ENCODE data around the gene HOXD8.

DNA sequence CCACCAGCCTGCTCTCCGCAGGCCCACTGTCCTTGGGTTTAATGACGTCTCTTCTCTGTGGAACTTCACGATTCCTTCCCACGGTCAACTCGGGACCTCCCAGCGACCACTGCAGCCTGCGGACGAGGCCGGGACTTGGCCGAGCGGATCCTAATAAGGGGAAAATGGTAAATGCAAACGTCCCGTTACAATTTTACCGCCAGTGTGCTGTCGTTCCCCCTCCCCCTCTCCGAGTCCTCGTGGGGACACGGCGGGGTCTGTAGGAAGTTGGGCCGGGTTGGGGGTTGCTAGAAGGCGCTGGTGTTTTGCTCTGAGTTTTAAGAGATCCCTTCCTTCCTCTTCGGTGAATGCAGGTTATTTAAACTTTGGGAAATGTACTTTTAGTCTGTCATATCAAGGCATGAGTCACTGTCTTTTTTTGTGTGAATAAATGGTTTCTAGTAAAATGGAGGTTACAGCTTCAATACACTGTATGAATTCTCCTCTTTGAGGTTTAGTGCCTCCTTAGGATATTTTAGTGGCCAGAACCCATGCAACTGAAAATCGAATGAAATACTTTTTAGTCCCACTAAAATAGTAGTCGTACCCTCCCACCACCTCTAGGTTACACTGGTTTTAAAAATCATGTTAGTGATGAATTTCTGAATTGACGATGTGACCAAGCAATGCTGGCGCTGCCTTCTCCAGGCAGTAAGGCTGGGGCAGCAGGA, 20.2 kb upstream of the HOXD8 start:
- TF ChIP-seq EZH2phosphoT487 (IDR thresholded peaks at IDR 0.05; ENCODE audit: borderline replicate concordance, low read depth) = no peak
- no peak for TF ChIP-seq CHD2 (IDR thresholded peaks at IDR 0.05; ENCODE audit: low read length, partially characterized antibody)
- no peak for TF ChIP-seq YY1 (IDR thresholded peaks at IDR 0.05; ENCODE audit: low read depth)
- no peak for TF ChIP-seq CTCF (IDR thresholded peaks at IDR 0.05)
- TF ChIP-seq, protein P1, sequence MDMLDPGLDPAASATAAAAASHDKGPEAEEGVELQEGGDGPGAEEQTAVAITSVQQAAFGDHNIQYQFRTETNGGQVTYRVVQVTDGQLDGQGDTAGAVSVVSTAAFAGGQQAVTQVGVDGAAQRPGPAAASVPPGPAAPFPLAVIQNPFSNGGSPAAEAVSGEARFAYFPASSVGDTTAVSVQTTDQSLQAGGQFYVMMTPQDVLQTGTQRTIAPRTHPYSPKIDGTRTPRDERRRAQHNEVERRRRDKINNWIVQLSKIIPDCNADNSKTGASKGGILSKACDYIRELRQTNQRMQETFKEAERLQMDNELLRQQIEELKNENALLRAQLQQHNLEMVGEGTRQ (IDR thresholded peaks at IDR 0.05; ENCODE audit: borderline replicate concordance, low read depth, low read length) = no peak
- no peak for TF ChIP-seq JUND (IDR thresholded peaks at IDR 0.05)
- TF ChIP-seq NRF1 (IDR thresholded peaks at IDR 0.05; ENCODE audit: low read depth, low read length) = no peak
- no peak for TF ChIP-seq TAF1 (IDR thresholded peaks at IDR 0.05; ENCODE audit: borderline replicate concordance, low read depth, low read length)
- TF ChIP-seq SIN3A (IDR thresholded peaks at IDR 0.05; ENCODE audit: borderline replicate concordance, low read depth, low read length) = no peak
- no peak for TF ChIP-seq FOXJ3 (CRISPR knock-in tag; IDR thresholded peaks at IDR 0.05)

Data from SK-N-SH (cell line).